ENCODE measurements around the gene SLIT1.

Gene SLIT1

DNA sequence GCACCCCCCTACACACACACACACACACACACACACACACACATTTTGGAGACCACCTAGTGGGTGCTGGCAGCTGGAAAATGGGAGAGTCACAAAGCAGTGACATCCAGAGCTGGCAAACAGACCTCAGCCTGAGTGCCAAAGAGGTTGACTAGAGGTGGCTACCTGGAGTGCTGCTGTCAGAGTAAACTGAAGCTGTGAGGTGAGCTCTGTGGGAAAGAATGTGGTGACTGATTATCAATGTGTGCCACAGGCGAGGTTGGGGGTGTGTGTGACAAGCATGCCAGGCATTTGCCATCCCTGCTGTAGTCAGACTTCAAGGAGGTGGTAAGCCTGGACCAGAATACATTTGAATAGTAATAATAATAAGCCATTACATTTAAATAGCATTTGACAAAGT, 120.6 kb downstream of the SLIT1 start:
- no peak for DNase-seq (ENCODE audit: low read depth in 2 of 2)

- DNase-seq (ENCODE audit: low read depth in 2 of 2): no peak
Measured at GRCh38 chr10:97063983-97064837, 121.5 kb downstream of the SLIT1 start.

DNA sequence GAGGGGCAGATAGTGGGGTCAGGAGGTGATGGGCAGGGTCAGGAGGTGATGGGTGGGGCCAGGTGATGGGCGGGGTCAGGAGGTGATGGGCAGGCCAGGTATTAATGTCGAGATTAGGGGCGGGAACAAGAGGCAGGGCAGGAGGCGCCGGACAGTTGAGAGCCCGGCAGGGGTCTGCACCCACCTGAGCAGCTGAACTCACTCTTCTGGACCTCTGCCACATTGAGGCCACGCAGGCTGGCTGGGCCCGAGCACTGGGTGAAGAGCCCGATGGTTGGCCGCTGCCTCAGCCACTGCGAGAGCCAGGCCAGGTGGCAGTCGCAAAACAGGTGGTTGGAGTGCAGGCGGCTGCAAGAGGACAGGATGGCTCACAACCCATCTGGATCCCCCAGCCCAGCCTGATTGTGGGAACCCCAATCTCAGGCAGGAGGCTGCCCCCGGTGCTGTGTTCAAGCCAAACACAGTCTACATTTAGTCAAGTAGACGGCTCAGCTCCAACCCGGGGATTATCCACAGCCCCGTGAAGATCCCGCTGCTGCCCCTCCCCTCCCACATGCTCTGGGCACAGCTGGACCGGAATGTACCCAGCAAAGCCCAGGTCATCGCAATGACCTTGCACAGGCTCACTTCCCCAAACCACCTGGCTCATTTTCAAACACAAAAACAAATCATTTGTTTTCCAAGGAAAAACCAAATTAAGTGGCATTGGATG, 122.3 kb downstream of the SLIT1 start:
- DNase-seq (ENCODE audit: low read depth in 2 of 2): no peak

DNA sequence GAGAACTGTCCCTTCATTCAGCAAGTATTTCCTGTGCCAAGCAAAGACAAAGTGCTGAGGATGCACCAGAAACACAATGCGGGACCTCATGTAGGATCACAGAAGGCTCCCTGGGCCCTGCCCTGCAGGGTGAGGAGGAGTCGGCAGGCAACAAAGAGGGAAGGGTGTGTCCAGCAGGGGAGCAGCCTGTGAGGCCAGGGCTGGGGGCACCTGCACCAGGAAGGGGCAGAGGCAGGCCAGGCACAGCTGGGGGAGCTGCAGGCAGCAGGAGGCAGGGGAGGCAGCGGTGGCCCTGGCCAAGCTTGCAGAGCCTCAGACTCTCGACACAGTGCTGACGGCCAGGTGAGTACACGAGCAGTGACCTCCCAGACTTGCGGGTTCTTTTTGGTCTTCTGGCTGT, 123.3 kb downstream of the SLIT1 start:
- DNase-seq (ENCODE audit: low read depth in 2 of 2): no peak

- DNase-seq (ENCODE audit: low read depth in 2 of 2): no peak
Measured at GRCh38 chr10:97062046-97062445, 123.7 kb downstream of the SLIT1 start.

- DNase-seq (ENCODE audit: low read depth in 2 of 2): no peak
Measured at GRCh38 chr10:97061423-97061822, 124.3 kb downstream of the SLIT1 start.

DNA sequence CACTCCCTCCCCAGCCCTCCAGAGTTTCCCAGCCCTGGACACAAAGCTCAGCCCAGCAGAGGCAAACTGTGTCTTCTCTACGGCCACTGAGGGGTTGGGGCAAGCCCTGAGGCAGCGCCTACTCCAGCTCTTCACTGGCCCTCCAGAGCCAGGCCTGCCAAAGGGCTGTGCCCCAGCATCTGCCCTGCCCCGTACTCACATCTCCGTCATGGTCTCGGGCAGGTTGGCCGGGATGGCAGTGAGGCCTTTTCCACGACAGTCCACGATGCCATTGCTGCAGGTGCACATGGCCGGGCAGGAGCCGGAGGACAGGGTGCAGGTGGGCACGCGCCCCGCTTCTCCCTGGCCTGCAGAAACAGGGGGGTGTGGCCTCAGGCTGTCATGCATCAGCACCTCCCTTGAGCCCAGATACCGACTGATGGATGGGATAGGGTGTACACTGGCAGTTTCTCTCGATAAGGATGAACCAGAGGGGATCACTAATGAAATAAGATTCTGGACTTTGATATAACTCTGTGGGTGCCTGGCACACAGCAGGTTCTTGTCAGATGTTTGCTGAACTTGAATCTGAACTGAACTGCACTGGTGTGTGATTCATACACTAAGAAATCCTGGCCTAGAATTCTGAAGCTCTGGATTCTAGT, 125.2 kb downstream of the SLIT1 start:
- DNase-seq (ENCODE audit: low read depth in 2 of 2): no peak

GRCh38 chr10:97059872-97060205, 125.9 kb downstream of the SLIT1 start:
- no peak for DNase-seq (ENCODE audit: low read depth in 2 of 2)

DNA sequence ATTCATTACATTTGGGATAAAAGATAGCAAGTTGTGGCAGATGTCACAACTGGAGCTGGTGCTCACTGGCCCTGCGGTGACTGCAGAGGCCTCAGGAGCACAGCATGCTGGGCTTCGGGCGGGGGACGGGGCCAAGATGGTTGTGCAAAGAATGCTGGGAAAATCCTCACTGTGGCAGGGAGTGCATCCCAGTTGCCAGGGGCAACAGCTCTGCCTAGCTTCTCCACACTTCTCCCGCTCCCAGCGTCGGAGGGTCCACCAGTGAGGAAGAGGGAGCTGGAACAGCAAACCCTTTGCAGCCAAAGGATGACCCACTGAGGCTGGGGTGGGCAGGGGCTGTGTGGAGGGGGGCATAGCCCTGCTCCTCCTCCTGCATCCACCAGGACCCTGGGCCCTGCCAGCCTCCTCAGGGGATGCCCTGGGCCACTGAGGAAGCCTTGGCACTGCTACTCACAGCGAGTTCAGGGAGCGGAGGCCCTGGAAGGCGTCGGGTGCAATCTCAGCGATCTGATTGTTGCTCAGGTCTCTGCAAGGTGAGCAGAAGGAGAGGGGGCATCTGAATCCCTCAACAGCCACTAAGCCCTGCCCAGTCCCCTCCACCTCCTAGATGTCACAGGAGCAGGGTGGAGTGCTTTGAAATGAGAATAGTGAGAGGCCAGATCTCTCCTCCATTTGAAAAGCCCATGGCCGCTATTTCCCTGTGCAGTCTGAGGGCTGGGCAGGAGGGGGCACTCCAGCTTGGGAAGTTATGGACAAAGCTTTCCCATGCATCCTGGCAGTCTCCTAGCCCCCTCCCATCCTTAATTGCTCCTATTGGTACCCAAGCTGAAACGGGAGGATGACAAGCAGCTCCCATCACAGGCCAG, 126.5 kb downstream of the SLIT1 start:
- DNase-seq (ENCODE audit: low read depth in 2 of 2): no peak

DNA sequence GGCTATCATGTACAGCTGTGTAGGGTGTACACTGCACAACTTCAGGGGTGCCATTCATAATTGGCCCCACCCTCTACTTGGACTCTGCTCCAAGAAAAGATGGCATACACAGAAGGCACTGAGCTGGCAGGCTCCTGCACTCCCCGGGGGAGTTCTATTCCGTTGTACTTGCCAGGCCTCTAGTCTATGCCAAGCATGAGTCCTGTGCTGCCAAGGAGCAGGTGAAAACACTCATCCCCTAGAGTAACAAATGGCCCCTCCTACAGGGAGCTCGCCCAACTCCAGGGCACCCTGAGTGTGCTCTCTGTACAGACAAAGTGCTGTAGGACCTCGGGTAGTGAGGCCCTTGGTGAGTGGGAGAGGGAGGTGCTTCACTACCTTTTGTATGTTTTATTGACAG, 127.2 kb downstream of the SLIT1 start:
- no peak for DNase-seq (ENCODE audit: low read depth in 2 of 2)

- DNase-seq (ENCODE audit: low read depth in 2 of 2): no peak
Measured at GRCh38 chr10:97057491-97058235, 128.1 kb downstream of the SLIT1 start.

- DNase-seq (ENCODE audit: low read depth in 2 of 2): no peak
Measured at GRCh38 chr10:97056003-97056630, 129.6 kb downstream of the SLIT1 start.

DNA sequence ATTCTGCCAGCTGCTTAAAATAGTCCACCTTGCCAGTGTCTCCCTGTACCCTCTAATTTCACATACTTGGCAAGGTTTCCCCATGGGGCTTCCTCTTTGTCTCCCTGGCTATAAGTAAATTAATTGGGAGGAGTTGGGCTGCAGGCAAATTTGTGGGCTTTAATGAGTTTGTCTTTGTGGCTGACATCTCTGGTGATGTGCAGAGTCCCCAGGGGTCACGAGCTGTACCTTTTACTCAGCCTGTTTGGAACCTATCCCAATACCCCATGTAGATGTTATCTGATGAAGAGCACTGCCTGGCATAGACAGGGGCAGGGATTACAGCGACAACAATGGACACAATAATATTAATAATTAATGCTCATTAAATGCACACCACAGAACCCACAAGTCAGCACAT, 132.5 kb downstream of the SLIT1 start:
- DNase-seq (ENCODE audit: low read depth in 2 of 2): no peak

DNA sequence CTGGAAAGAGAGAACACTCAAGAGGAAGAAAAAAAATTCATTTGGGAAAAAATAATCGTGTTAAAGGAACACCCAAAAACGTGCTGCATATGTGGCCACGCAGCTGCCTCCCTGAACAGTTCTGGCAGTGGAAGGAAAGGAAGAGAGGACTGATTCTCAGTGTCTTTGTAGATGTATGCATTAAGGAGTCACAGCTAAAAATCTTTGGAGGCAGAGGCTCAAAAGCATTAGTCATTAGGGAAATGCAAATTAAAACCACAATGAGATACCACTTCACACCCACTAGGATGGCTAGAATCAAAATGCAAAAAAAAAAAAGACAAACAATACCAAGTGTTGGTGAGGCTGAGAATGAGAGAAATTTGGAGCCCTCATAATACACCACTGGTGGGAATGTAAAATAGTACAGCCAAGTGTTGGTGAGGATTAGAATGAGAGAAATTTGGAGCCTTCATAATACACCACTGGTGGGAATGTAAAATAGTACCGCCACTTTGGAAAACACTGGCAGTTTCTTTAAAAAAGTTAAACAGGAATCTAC, 134.7 kb downstream of the SLIT1 start:
- DNase-seq (ENCODE audit: low read depth in 2 of 2): no peak

DNA sequence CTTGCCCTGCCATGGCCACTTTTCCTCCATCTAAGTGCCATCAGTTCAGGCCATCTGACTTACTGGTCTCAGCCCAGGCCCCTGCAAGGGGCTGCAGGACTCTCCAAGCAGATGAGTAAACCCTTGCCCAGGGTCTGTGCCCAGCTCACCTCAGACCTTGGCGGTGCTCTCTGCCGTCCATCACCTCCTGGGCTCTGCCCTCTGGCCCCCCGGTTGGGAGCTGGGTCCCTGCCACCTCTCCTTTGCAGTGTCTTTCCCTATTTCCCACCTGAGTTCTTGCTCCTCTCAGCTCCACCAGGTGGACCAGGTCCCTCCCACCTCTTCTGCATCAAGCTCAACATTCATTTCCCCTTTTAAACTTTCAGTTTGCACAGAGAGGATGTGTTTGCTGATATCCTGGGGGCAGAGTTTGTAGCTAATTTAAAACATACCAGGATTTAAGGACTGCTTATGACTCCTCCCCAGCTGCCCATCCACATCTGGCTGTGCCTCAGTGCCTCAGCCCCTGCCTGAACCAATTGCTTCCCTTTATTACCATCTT, 135.5 kb downstream of the SLIT1 start:
- no peak for DNase-seq (ENCODE audit: low read depth in 2 of 2)

DNA sequence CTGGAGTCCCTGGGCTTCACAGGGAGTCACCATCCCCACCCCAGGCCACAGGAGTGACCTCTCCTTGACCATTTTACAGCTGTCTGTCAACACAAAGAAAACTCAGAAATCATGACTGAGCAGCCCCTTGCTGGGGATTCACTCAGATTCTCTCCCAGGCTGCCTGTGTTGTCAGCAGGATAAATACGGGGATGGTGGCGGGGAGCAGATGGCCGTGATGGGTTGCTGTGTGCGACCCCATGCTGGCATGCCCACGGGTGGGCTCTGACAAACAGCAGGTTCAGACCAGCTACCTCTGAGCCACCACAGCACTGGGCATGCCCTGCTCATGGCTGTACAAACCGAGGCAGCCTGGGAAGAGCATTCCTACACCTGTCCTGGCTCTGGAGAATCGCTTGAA, 136.1 kb downstream of the SLIT1 start:
- no peak for DNase-seq (ENCODE audit: low read depth in 2 of 2)

DNA sequence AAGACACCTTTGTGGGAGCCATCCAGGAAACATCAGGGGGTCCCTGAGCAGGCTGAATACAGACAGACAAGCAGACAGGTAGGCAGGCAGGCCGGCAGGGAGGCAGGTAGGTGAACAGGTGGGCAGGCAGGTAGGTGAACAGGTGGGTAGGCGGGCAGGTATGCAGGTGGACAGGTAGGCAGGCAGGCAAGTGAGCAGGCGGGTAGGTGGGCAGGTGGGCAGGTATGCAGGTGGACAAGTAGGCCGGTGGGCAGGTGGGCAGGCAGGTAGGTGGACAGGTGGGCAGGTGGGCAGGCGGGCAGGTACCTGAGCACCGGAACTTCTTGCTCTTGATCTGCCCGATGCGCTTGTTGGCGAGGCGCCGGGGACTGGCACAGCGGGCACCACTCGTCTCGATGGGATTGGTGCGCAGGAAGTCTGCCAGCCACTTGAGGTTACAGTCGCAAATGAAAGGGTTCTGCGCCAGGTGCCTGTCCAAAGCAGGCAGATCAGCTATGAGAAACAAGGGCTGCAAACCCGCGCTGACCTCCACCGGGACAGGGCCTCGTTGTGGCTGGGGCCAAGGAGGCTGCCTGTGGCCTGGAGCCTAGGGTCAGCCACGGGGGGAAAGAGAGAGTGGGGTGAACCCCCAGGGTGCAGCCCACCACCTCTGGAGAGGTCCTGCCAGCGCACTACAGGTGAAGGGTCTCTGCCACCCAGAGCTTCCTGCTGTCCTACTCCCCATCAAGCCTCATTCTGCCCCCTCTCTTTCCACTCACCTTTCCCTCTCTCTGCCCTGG, 136.9 kb downstream of the SLIT1 start:
- no peak for DNase-seq (ENCODE audit: low read depth in 2 of 2)

GRCh38 chr10:97047788-97048187, 138.0 kb downstream of the SLIT1 start:
- no peak for DNase-seq (ENCODE audit: low read depth in 2 of 2)

DNA sequence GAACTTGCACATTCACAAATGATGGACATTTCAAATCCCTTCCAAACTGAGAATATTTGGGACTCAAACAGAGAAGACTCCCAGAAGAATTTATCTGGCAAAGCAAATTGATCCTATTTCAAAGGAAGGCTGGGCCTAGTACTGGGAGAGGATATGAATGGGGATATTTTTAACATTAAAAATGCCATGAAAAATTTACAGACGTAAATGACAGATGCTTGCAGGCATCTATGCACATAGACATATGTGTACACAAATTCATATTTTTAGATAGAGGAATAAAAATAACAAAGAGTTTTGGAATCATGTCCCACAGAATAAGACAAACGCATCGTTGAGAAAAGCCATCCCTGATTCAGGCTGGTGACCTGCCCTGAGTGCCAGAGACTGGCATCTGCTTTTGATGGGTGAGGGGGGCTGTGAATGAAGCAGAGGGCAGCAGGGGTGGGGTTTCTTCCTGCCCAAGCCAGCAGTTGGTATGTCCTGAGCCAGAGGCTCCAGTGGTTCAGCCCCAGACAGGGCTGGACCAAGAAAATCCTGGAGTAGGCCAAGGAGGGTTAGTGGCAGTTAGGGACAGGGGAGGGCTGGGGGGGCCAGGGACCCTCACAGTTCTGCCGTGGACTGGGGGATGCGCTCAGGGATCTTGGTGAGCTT, 138.5 kb downstream of the SLIT1 start:
- DNase-seq (ENCODE audit: low read depth in 2 of 2): no peak
